ENCODE measurements around the gene LRRIQ3. TPM values are rescaled to one million over a fixed set of nuclear protein-coding genes. Genes with fewer than 3 reads are reported as not detected.
"Not testable (repeated sequence)": the region's sequence is repeated elsewhere in the genome, so short reads cannot be mapped to it uniquely, and the experiment has no call there.

LRRIQ3 gene
- total and polyA plus RNA-seq, 9 of the 15 experiments (the other 6 are each of a cell fraction or from before 2014, with no cell fraction given) = 0.27 to 2.8 (median 1.7) TPM

GRCh38 chr1:74117370-74117769, 80.6 kb downstream of the LRRIQ3 start:
- intact Hi-C loops (cut with micrococcal nuclease); ATAC-seq; H2AFZ ChIP-seq (ENCODE audit: low read depth, low read length); H3K4me1 ChIP-seq (replicated peaks in 1 of 2; ENCODE audit: control insufficient read depth in 2 of 2, insufficient read depth in 2 of 2, low read length in 2 of 2); CTCF ChIA-PET (ENCODE audit: low intra/inter-chr PET ratio); BruUV-seq (replicated peaks); FAIRE-seq; DNase-seq (ENCODE audit: extremely low read depth in 1 of 4, low spot score in 3 of 4); H3K27me3 ChIP-seq (ENCODE audit: control insufficient read depth in 2 of 2, insufficient read depth in 2 of 2, low read length in 2 of 2); H3K79me2 ChIP-seq (ENCODE audit: control insufficient read depth, insufficient read depth, low read length); H3K4me2 ChIP-seq (ENCODE audit: insufficient read depth, low read length); H3K4me3 ChIP-seq; H3K36me3 ChIP-seq (ENCODE audit: control insufficient read depth, insufficient read depth, low read length); H4K20me1 ChIP-seq (replicated peaks; ENCODE audit: control insufficient read depth, insufficient read depth, low read length); H3K9me3 ChIP-seq (replicated peaks; ENCODE audit: control insufficient read depth, insufficient read depth, low read depth, low read length); H3K9me1 ChIP-seq (ENCODE audit: control insufficient read depth, insufficient read depth, low read length); POLR2A ChIA-PET; H3K9ac ChIP-seq (ENCODE audit: insufficient read depth in 1 of 2, low read depth in 2 of 2, low read length in 2 of 2); in situ Hi-C loops (cut with MboI); H3K27ac ChIP-seq (ENCODE audit: extremely low read depth, low read depth, low read length): not testable (repeated sequence)
- 0% methylated on average over 4 of the region's 4 CpGs for WGBS (ENCODE audit: insufficient coverage, low coverage, missing lambda C conversion rate)

GRCh38 chr1:74113333-74113732, 84.6 kb downstream of the LRRIQ3 start:
- ChIA-PET CTCF (ENCODE audit: low intra/inter-chr PET ratio) (no interaction called here), POLR2A (interaction anchor here (0.6 kb wide), 1 partner anchor 604 kb away, joined by 3 read pairs; no protein-coding TSS in a partner anchor)
- Histone ChIP-seq H3K4me2 (ENCODE audit: insufficient read depth, low read length) (no peak overlapping the region), H3K27ac (ENCODE audit: extremely low read depth, low read depth, low read length) (no peak overlapping the region), H3K79me2 (ENCODE audit: control insufficient read depth, insufficient read depth, low read length) (no peaks in the 10 kb centered on the region), H4K20me1 (replicated peaks; ENCODE audit: control insufficient read depth, insufficient read depth, low read length) (no peaks in the 10 kb centered on the region), H3K4me1 (replicated peaks in 1 of 2; ENCODE audit: control insufficient read depth in 2 of 2, insufficient read depth in 2 of 2, low read length in 2 of 2) (no peaks in the 10 kb centered on the region), H3K27me3 (ENCODE audit: control insufficient read depth in 2 of 2, insufficient read depth in 2 of 2, low read length in 2 of 2) (no peaks in the 10 kb centered on the region), H3K36me3 (ENCODE audit: control insufficient read depth, insufficient read depth, low read length) (no peaks in the 10 kb centered on the region), H2AFZ (ENCODE audit: low read depth, low read length) (no peak overlapping the region), H3K9me1 (ENCODE audit: control insufficient read depth, insufficient read depth, low read length) (no peaks in the 10 kb centered on the region), H3K9ac (ENCODE audit: insufficient read depth in 1 of 2, low read depth in 2 of 2, low read length in 2 of 2) (no peak overlapping the region), H3K4me3 (no peak overlapping the region), H3K9me3 (replicated peaks; ENCODE audit: control insufficient read depth, insufficient read depth, low read depth, low read length) (no peaks in the 10 kb centered on the region; the same call in 1 of the 2 replicates)
- FAIRE-seq (no peak), ATAC-seq (no peak), DNase-seq (ENCODE audit: extremely low read depth in 1 of 4, low spot score in 3 of 4) (no peak)
- WGBS (ENCODE audit: insufficient coverage, low coverage, missing lambda C conversion rate) = 0% methylated on average over 3 of the region's 3 CpGs
- intact Hi-C loops (cut with micrococcal nuclease) (no loop called here), in situ Hi-C loops (cut with MboI) (no loop called here)
- TF ChIP-seq NUFIP1 (IDR thresholded peaks at IDR 0.05; ENCODE audit: partially characterized antibody) (no peak), NFE2L1 (tag; IDR thresholded peaks at IDR 0.05; ENCODE audit: borderline replicate concordance, low read depth) (peak; percentile 40; the same call in 1 of the 2 replicates), CSDE1 (IDR thresholded peaks at IDR 0.05) (no peak), MAFG (tag; conservative IDR thresholded peaks at IDR 0.05) (0 out of 2 replicates have a peak, but pooled peaks have one; percentile 38)
- no TSS peak for BruUV-seq (replicated peaks)
